ENCODE measurements around the gene CARD9.

Gene CARD9

DNA sequence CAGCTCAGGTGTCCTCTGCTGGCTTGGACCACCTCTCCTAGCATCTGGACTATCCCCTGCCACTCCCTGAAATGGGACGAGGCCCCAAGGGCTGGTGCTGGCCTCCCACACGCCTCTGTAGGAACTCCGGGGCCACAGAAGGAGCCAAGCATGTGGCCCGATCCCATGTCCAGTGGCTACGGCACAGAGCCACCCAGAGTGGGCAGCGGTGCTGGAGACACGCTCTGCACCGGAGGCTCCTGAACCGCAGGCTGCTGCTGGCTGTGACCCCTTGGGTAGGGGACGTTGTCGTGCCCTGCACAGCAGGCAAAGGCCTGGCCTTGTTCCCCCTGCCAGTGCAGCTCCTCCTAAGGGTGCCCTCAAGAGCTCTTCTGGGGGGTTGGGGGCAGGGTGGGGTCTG lies 6.4 kb upstream of the CARD9 start:
- no peak for DNase-seq

DNA sequence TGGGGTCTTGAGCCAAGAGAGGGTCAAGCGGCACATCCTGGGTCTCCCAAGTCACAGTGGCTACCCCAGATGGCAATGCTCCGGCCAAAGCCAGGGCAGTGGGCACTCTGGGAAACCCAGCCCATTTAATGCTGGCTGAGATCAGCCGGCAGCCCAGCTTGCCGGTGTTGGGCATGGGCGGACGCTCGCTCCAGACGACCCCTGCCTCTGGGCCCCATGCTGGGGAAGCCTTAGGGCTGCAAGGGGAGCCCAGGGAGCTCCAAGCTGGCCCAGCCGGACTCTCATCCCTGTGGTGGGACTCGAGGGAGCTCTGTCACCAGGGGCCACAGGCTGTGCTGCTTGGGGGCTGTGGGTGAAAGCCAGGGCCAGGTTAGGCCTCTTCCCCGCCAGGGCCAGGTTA lies 5.9 kb upstream of the CARD9 start:
- DNase-seq: no peak

DNA sequence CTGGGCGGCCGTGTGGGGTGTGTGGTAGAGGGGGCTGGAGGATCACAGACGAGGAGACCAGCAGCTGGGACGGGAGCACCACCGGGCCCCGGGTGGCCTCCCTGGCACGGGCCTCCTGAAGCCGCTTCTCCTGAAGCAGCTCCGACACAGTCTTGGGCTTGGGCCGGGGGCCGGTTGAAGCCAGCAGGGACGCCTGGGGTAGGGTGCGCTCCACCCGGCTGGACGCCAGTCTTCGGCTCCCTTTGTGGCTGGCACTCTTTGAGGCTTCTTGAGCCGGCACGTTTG lies 5.5 kb upstream of the CARD9 start:
- DNase-seq: no peak

DNA sequence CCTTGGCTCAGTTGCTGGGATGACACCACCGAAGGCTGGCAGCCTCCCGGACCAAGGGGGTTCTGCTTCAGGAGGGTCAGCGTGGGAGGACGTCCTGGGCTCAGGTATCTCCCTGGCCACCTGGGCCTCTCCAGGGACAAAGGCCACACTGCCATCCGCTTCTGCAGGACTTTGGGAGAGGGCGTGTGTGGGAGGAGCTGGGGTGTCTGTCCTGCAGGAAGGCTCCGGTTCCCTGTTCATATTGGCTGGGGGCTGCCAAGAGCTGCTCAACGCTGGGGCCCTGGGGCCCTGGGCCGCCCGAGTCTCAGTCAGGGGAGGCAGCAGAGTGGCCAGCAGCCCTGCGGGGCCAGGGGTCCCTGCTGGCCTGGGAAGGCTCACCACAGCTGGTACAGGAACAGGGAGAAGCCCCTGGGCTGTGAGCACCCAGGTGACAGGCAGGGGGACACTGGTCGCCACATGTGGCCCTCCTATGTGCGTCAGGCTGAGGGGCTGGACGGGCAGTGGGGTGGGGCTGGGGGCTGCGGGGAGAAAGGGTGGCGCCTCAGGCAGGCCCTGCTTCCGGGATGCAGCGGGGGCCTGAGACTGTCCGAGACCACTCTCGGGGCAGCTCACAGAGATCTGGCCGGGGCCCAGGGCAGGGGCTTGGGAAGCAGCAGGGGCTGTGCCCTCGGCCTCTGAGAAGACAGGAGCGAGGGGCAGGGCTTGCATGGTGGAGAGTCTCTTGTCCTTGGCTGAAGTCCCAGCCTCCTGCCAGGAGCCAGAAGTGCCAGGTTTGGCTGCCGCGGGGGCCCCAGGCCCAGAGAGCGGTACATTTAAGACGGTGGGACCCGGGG lies 4.9 kb upstream of the CARD9 start:
- no peak for DNase-seq

DNA sequence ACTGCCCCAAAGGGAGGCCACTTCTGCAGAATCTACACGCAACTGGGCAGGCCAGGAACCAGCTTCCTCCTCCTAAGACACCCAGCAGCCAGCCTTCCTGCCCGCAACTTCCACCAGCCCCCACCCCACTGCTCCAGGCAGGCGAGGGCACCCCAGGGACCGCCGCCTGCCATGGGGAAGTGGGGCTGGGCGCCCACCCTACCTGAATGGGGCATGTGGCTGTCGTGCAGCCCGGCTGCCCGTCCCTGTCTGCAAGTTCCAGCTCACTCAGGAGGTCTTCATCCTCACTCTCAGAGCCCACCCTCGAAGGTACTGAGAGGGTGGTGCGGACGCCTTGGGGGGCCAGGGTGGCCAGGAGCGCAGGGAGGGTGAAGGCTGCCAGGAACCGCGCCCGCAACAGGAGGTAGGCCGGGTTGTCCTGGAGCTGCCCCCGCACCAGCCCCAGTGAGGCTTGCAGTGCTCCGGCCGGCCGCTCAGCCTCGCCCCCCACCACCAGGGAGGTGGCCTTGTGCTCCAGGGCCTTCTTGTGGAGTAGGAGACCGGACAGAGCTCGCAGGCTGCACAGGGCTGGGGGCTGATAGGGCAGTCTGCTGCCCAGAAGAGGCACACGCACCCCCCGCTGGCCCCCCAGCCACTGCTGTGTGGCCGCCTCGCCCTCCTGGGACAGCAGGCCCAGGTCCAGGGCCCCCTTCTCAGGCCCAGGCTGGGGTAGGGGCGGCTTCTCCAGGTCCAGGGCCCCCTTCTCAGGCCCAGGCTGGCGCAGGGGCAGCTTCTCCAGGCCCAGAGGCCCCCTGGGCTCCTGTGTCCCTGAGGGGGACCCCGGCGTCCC lies 4.1 kb upstream of the CARD9 start:
- no peak for DNase-seq

DNA sequence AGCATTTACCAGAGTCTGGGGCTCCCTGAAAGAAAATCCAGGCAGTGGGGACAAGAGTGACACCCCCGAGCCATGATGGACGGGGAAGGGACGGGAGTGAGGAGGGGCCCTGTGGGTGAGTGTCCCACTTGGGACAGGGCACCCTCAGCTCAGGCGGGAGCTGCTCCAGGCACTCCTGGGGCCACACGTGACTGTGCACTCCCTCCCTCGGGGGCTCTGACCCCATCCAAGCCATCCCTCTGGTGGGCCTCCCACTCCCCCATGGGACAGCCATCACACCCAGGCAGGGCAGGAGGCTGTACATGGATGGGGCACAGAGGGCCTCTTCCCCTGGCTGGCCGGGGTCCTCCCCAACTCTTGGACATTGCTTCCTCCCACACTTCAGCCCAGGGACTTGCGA lies 3.0 kb upstream of the CARD9 start:
- no peak for DNase-seq

DNA sequence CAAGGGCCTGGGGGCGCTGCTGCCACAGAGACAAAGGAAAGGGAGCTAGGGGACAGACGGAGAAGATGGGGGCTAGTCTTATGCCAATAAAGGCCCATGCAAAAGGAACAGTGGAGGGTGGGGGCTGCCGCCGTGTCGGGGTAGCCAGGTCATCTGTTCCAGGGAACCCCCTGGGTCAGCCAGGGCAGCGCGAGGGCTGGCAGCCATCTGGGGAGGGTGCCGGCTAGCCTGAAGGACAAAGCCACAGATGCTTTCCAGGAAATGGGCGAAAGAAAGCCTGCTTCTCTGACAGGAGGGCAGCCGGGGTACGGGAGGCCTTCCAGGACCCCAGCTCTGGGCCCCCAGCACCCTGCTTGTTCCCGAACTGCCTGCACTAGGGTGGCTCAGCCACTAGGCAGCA lies 1.6 kb upstream of the CARD9 start:
- DNase-seq: no peak

DNA sequence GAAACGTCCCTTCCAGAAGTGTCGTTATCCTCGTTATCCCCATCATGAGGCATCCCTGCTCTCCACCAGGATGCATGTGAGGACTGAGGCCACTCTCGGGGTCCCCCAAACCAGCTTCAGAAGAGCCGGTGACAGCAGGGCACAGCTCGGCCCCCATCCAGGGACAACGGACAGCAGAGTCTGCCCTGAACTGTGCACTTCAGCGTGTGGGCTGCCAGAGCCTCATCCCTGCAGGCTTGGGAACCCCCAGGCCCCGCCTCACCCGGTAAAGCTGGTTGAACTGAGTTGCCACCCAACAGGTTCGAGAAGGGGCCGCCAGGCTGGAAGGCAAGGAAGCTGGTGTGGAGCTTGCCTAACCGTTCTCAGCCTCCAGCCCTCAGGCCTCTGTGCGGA lies 710 bp upstream of the CARD9 start:
- DNase-seq: no peak

DNA sequence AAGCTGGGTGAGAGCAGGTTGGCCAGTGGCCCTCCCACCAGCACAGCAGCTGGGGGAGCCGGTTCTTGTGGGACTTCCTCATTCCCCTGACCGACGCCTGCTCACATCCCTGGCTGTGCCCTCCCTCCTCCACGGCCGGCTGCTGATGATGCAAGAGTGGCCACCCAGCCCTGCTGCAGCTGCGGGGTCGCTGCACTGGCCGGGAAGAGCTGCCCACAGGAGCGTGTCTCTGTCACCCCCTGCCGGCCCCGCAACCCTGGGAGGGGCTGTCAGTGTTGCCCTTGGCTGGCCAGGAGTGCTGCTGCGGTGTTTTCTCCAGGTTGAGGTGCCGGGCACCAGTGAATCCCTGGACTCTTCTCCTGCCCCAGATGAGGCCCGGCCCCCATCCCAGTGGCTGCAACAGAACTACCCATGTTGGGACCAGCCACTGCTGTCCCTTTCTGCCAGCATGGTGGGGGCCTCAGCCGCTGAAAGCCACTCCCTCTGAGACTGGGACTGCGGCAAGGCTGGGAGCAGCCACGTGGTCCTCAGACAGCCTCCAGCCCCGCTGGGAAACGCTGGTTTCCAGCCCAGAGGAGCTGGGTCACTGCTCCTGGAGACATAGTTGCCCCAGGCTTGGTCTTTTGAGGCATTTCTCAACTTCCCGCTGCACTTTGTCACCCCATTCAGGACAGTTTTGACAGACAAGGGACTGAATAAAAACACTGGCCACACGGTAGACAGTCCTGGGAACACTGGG lies 739 bp downstream of the CARD9 start:
- no peak for DNase-seq

DNA sequence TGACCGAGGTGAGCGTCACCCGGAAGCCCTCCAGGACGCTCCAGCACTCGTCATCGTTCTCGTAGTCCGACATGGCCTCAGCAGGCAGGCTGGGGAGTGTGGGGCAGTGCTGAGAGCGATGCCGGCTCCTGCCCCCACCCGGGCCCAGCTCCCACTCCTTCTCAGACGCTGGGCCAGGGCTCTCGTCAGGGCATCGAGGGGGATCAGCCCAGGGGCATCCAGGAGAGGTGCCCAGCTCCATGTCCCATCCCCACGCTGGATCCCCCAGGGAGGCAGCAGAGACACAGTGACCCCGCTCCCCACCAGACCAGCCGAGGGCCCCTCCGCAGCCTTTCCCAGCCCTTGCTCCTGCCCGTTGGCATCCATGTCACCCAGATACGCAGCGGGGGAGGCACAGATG lies 1.5 kb downstream of the CARD9 start:
- DNase-seq: no peak

DNA sequence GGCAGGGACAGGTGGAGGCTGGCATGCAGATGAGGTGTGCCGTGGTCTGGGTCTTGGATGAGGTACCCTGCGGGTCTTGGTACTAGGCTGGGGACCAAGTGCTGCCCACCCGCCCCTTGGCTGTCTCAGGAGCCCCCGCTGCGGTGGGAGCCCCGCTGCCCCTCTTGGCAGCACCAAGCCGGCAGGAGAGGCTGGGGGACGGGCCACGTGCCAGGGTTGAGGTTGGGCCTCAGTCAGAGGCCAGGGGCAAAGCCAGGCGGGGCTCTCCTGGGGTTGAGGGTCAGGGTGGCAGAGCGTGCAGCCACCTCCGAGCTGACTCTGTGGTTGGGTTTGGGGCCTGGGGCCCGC lies 2.0 kb downstream of the CARD9 start:
- no peak for DNase-seq

DNA sequence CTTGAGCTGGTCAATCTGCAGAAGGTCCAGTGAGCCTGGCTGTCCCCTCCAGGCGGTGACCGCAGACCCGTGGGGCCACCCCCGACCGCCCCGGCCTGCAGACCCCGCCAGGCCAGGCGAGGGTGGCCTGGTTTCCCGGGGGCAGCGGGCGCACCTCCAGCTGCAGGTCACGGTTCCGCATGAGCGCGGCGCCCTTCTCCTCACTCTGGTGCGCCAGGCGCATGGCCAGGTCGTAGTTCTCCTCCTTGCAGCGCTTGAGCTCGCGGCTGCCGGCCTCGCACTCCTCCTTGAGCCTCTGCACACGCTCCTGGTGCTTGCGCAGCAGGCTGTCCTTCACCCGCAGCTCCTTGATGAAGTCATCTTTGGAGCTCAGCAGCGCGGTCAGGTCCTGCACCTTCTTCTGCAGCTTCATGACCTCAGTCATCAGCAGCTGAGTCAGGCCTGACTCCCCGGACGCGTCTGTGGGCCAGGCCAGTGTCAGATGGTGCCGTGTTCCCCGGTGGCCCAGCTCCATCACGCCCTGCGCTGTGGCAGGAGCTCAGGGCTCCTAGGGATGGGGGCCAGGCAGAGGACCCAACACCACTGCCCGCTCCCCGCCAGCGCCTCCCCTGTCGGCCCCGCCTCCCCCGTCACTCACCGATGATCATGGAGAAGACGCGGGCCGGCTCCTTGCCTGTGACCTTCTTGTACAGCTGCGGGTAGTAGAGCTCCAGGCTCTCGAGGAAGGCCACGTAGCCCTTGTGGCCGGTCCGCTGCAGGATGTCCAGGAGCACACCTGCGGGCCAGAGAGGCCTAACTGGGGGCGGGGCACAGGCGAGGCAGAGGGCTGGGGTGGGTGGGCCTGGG lies 2.6 kb downstream of the CARD9 start:
- DNase-seq: no peak

DNA sequence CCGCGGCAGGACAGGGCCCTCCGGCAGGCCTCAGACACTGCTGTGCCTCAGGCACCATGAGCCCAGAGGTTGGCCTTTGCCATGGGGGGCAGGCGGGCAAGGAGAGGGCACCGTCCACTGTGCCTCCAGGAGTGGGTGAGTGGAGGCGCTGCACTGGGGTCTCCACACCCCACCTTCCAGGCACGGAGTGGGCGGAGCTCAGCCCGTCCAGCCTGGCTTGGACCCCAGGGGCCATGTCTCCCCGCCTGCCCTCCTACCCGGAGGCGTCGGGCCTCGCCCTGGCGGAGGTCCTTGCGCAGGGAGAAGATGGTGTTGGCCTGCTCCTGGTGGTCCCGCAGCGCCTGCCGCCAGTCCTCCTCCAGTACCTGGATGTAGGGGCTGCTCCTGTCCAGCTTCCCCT lies 3.4 kb downstream of the CARD9 start:
- DNase-seq: no peak

DNA sequence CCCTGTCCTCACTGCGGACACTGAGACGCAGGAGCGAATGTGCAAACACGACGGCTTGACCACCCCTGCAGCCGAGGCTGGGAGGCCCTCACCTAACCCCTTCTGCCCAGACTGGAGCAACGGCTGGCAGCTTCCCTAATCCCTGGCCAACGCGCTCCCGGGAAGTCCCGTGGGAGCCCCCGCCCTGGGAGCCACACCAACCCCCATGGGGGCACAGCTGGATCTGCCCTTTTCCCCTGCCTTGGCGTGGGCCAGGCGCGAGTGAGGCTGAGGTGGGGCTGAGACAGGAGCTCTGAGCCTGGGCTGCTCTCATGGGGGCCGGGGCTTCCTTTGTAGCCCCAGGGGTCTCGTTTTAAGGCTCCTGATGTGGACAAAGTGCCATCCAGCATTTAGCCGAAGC lies 5.3 kb downstream of the CARD9 start:
- no peak for DNase-seq

DNA sequence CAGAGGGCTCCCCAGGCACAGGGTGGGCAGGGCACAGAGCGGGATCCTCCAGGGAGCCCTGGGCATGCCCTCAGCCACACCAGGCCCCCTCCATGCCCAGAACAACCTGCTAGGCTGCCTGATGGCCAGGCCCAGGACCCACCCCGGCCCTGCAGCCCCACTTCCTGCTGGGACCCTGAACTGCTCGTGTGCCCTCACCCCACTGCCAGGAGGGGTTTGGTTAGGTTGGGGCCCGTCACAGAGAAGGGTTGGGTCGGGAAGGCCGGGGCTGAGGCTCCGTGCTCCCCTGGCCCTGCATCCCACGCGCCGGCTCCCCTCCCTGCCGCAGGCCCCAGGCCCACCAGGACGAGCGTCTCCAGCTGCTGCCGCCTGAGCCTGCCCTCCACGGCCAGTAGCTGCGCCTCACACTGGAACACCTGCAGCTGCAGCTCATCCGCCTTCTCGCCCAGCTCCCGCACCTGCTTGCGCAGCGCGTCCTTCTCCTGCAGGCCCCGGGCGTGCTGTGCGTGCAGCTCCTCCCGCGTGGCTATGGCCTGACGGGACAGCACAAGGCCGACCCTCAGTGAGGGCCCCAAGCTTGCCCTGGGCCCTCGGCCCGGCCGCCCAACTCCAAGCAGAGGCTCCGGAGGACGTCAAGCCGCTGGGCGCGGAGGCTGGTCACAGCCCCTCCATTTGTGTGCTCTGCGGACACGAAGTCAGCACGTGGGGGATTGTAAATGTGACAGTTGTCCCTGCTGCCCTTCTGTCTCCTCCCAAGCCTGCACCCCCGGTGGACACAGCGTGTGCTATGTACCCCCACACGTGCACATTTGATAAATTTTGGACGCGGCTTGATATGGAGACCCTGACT lies 5.9 kb downstream of the CARD9 start:
- no peak for DNase-seq

DNA sequence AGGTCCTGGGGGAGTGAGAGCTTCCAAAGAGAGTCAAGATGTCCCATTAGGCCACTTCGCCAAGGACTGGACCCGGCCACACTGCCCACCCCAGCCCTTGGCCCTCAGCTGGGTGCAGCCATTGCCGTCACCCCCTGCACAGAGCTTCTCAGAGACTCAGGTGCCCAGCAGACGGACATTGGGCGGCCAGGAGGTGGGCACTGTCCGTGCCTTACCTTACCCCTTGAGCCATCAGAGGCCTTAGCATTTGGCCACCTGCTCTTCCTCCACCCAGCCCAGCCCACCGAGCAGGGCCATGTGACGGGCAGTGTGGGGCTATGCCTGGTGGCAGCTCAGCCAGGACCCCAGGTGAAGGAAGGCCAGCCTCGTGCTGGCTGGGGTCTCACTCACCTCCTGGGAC lies 6.6 kb downstream of the CARD9 start:
- DNase-seq: no peak

DNA sequence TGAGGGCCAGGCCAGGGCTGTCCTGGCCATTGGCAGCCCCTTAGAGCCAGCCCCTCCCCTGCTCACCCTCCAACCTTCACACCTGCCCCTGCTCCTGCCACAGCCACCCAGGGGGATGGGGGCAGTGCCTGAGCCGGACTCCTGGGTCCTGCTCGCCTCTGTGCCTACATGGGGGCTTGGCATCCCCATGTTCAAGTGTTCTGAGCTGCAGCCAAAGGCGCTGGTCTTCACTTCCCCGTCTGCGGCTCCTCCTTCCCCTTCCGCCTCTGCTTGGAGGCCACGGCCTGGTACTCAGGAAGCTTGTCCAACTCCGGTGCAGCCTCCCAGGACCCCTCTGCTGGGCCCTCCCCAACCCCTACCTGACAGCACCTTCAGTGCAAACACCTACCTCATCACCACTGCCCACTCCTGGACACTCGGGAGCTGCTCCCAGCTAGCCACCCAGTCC lies 7.7 kb downstream of the CARD9 start:
- DNase-seq: no peak

DNA sequence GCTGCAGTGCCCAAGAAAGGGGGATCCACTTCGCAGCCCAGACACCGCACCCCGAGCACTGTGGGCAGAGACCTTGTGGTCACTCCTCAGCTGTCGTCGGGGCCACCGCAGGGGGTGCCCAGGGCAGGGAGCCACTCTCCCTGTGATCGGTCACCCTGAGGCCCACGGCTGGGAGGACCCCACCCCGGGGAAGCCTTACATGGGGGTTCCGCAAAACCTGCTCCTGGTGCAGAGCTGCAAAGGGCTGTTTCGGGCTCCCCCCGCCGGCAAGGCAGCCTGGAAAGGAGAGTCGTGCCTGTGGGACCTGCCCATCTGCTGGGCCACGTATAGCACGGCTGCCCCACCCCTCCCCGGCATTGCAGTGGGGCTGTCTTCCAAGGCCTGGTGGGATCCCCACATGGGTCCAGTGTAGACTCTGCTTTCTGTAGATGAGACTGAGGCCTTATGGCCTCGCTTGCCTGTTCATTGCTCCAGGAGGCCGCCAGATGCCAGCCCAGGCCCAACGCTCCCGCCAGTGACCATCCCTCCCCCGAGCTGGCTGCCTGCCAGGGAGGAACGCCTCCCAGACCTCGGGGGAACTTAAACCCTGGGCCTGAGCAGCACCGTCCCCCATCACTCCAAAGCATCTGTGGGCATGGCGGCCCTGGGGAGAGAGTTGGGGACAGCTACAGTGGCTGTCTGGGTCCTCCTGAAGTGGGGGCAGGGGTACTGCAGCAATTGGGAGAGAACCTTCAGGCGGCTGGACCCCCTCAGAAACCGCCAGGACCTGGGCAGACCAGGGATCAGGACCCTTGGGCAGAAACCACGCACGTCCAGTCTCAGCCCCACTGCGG lies 8.3 kb downstream of the CARD9 start:
- DNase-seq: no peak

DNA sequence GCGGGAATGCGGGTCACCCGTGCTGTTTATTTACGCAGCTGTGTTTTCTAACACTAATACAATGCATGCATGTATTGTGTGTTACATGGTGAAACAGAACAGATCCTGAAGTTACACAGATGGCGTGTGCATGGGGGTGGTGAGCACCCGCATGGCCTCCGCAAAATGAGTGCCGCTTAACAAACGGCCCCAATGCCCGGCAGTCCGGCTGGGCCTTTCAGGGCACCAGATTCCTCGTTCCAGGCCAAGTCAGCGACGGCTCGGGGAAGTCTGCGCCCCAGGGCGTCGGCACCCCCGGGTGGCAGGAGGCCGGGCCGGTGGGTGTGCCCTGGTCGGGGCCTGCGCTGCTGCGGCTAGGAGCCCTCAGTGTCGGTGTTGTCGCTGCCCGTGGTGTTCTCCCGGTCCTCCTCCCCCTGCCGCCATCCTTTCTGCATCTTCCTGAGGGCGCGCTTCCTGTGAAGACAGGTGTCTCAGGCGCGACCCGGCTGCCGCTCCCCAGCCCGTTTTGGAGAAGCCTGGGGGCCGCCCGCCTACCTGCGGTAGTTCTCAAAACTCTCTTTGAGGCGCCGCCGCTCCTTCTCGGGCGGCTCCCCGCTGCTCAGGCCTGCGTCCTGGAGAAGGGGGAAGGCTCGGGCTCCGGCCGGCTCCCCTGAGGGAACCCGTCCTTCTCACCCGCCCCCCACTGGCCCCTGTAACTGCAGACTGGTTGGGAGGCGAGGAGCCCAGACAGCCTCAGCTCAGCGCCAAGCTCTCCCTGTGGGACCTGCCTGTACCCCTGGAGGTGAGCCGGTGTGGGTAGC lies 9.3 kb downstream of the CARD9 start:
- no peak for DNase-seq

All from activated CD8-positive, alpha-beta memory T cell treated with anti-CD3 and anti-CD28 coated beads for 24 hours (primary cell).